Activated gamma-delta T cell treated with anti-CD3 and anti-CD28 coated beads, Interleukin-2, amount 50 U/mL, for 16 hours (primary cell): Measurements from ENCODE around the gene ZSWIM2.
"Not testable (repeated sequence)": the region's sequence is repeated elsewhere in the genome, so short reads cannot be mapped to it uniquely, and the experiment has no call there.

Experiments used
- DNase-seq: peaks from one replicate; pipeline ENCODE4 v3.0.0-alpha.2; 2020; ENCODE audit warnings: low read depth

ZSWIM2 gene, protein sequence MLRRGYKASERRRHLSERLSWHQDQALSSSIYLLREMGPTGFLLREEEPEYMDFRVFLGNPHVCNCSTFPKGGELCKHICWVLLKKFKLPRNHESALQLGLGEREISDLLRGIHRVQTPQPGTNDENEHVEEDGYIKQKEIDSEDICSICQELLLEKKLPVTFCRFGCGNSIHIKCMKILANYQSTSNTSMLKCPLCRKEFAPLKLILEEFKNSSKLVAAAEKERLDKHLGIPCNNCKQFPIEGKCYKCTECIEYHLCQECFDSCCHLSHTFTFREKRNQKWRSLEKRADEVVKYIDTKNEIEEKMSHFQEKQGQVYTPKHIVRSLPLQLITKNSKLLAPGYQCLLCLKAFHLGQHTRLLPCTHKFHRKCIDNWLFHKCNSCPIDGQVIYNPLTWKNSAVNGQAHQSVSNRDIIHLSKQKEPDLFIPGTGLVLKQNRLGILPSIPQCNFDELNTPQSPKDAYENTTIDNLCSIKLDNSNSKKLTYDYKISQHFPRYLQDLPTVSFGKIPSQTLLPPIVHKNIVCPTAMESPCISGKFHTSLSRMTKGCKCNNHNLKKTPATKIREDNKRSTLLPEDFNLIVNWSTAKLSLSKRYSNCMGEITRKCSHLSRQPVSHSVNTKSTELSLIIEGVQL

GRCh38 chr2:186848873-186849578 is at the start of gene ZSWIM2:
Gene ZSWIM2 (minus strand): TSS chr2:186849170. CDS start chr2:186849130, 40 bp downstream.
- DNase-seq: no peak

DNA sequence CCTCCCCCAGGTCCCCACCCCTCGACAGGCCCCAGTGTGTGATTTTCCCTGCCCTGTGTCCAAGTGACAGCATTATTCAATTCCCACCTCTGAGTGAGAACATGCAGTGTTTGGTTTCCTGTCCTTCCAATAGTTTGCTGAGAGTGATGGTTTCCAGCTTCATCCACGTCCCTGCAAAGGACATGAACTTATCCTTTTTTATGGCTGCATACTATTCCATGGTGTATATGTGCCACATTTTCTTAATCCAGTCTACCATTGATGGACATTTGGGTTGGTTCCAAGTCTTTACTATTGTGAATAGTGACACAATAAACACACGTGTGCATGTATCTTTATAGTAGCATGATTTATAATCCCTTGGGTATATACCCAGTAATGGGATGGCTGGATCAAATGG is 47.2 kb upstream of the ZSWIM2 start:
- DNase-seq: not testable (repeated sequence)

DNA sequence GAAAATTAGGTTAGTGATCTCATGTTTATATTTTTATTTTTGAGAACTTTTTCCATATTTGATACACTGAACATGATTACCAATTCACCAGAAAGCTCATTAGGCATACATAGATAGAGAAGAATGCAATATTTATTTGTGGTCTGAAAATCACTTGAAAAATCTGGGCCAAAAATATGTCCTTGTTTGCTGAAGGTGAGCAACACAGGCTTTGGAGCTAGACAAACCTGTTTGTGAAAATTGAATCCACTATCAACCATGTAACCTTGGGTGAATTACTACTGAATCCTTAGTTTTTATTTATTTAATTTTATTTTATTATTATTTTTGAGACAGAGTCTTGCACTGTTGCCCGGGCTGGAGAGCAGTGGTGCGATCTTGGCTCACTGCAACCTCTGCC is 46.5 kb upstream of the ZSWIM2 start:
- DNase-seq: no peak

DNA sequence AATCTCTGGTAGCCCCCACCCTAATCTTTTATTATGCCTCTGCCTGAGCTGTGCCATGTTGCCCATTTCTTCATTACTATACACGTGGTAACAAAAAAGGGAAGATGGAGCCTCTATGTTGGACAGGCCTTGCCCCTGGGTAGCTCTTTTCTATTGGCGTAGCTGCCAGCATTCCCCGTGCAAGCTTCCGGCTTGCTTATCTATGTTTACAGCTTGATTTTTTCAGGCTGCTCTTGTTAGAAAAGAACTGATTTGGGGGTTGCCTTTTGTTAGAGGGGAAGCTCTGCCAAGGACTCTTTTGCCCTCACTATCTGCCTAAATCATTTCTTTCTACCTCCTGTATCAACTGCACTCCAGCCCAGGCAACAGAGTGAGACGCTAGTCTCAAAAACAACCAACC is 45.5 kb upstream of the ZSWIM2 start:
- no peak for DNase-seq

DNA sequence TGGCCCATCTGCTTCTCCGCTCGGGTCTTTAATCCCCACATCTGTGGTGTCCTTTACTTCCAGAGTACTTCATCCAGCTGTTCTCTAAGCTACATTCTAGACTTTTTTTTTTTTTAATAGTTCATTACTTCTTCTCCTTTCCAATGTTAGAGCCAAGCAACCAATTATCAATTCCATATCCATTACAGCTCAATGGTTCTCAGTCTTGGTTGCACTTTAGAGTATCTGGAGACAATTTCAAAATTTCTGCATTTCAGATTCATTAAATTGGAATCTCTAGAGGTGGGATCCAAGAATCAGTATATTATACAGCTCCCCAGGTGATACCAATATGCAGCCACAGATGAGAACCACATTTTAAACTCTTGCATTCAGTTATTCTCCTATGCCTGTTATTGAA is 43.9 kb upstream of the ZSWIM2 start:
- DNase-seq: no peak

- no peak for DNase-seq
These were observed 42.2 kb upstream of the ZSWIM2 start for GRCh38 chr2:186891185-186891621.

- DNase-seq: no peak
These were observed 40.3 kb upstream of the ZSWIM2 start for GRCh38 chr2:186889101-186889879.

- no peak for DNase-seq
These were observed 38.4 kb upstream of the ZSWIM2 start for GRCh38 chr2:186887107-186888090.

GRCh38 chr2:186884587-186884986 is 35.6 kb upstream of the ZSWIM2 start:
- DNase-seq: no peak

- no peak for DNase-seq
These were observed 34.7 kb upstream of the ZSWIM2 start for GRCh38 chr2:186883666-186884065.

GRCh38 chr2:186882511-186883071 is 33.6 kb upstream of the ZSWIM2 start:
- no peak for DNase-seq

GRCh38 chr2:186881660-186882059 is 32.7 kb upstream of the ZSWIM2 start:
- no peak for DNase-seq

DNA sequence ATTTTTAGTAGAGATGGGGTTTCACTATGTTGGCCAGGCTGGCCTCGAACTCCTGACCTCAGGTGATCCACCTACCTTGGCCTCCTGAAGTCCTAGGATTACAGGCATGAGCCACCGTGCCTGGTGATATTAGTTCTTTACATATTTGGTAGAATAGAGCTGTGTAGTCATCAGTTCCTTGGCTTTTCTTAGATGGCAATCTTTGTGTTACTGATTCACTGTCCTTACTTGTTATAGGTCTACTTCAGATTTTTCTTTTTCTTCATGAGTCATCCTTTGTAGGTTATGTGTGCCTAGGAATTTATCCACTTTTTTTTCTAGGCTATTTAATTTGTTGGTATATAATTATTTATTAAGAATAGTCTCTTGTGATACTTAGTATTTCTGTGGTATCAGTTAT is 30.3 kb upstream of the ZSWIM2 start:
- DNase-seq: no peak

DNA sequence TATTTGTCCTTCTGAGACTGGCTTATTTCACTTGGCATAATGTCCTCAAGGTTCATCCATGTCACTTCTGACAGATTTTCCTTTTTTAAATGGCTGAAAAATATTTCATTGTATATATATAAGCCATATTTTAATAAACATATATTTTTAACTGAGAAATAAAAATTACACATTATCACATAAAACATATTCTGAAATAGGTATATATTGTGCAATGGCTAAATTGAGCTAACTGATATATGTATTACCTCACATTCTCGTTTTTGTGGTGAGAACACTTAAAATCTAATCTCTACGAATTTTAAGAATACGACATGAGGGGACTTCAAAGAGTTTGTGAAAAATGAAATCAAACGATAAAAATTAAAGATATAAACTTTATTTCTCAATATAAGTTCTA is 25.7 kb upstream of the ZSWIM2 start:
- DNase-seq: no peak

DNA sequence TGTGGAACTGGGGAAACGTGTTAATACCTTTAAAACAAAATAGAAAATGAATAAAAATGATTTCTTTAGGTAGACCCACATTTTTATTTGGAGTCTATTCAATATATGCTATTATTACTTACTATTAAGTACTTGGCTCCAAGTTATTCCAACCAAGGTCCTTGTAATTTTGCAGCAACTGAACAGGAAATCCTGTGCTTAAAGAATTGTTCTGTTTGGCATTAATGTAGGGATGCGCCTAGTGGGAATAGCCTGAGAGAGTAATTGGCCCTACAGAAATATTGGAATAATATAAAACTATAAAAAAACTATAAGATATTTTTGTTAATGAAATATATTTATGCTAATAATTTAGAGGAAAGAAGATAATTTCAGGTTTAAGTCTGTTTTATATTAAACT is 22.9 kb upstream of the ZSWIM2 start:
- no peak for DNase-seq

DNA sequence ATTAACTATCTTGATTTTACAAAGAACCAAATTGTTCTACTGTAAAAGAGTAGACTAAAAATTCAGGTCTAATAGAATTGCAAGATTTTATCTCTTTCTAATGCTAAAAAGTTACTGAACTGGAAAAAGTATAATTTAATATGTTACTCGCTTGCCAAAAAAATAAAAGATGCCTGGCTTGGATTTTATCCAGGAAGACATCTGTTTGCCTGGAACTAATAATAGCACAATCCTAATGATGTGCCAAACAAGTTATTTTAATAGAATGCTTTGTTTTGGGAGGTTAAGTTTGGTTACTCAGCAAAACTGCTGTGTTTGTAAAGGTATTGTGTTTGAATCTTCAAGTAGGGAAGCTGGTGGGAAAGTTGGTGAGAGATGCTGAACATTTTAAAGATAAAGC is 19.4 kb upstream of the ZSWIM2 start:
- DNase-seq: no peak

GRCh38 chr2:186862869-186863709 is 14.1 kb upstream of the ZSWIM2 start:
- DNase-seq: no peak

GRCh38 chr2:186855216-186855615 is 6.2 kb upstream of the ZSWIM2 start:
- DNase-seq: no peak

- DNase-seq: no peak
These were observed 5.0 kb upstream of the ZSWIM2 start for GRCh38 chr2:186853951-186854350.

GRCh38 chr2:186852508-186852907 is 3.5 kb upstream of the ZSWIM2 start:
- DNase-seq: no peak
